C4-2B (cell line): ENCODE results near the gene PPP2R5C.

Experiments
- ZFX ChIP-seq: fragments of 450-650 bp; IDR thresholded peaks from 2 replicates; pipeline ENCODE4 v1.6.1; 2017
- TF ChIP-seq, protein P1 (sequence below): fragments of 450-650 bp; conservative IDR thresholded peaks from 2 replicates; pipeline ENCODE4 v1.5.1; 2017; ENCODE audit warnings: mild to moderate bottlenecking

GRCh38 chr14:101851183-101851582 lies 89.7 kb downstream of the PPP2R5C start:
- TF ChIP-seq, protein P1, sequence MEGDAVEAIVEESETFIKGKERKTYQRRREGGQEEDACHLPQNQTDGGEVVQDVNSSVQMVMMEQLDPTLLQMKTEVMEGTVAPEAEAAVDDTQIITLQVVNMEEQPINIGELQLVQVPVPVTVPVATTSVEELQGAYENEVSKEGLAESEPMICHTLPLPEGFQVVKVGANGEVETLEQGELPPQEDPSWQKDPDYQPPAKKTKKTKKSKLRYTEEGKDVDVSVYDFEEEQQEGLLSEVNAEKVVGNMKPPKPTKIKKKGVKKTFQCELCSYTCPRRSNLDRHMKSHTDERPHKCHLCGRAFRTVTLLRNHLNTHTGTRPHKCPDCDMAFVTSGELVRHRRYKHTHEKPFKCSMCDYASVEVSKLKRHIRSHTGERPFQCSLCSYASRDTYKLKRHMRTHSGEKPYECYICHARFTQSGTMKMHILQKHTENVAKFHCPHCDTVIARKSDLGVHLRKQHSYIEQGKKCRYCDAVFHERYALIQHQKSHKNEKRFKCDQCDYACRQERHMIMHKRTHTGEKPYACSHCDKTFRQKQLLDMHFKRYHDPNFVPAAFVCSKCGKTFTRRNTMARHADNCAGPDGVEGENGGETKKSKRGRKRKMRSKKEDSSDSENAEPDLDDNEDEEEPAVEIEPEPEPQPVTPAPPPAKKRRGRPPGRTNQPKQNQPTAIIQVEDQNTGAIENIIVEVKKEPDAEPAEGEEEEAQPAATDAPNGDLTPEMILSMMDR = no peak
- TF ChIP-seq ZFX = no peak
